ENCODE data around the gene EIF4EBP2.

Gene EIF4EBP2

GRCh38 chr10:70378122-70378521, 25.8 kb upstream of the EIF4EBP2 start:
- DNase-seq (ENCODE audit: low spot score): peak; percentile 61

GRCh38 chr10:70379581-70380176, 24.3 kb upstream of the EIF4EBP2 start:
- DNase-seq (ENCODE audit: low spot score): no peak

GRCh38 chr10:70380350-70381135, 23.4 kb upstream of the EIF4EBP2 start:
- no peak for DNase-seq (ENCODE audit: low spot score)

GRCh38 chr10:70381471-70382421, 22.2 kb upstream of the EIF4EBP2 start:
- peak; percentile 60 for DNase-seq (ENCODE audit: low spot score)

GRCh38 chr10:70391654-70392053, 12.3 kb upstream of the EIF4EBP2 start:
- no peak for DNase-seq (ENCODE audit: low spot score)

- no peak for DNase-seq (ENCODE audit: low spot score)
Measured at GRCh38 chr10:70396140-70396539, 7.8 kb upstream of the EIF4EBP2 start.

GRCh38 chr10:70399177-70399576, 4.8 kb upstream of the EIF4EBP2 start:
- no peak for DNase-seq (ENCODE audit: low spot score)

GRCh38 chr10:70403483-70404035, 386 bp upstream of the EIF4EBP2 start:
- no peak for DNase-seq (ENCODE audit: low spot score)

- DNase-seq (ENCODE audit: low spot score): no peak
Measured at GRCh38 chr10:70404787-70405036, 767 bp downstream of the EIF4EBP2 start.

GRCh38 chr10:70405037-70405824, 1.3 kb downstream of the EIF4EBP2 start:
- DNase-seq (ENCODE audit: low spot score): peak; percentile 88

- no peak for DNase-seq (ENCODE audit: low spot score)
Measured at GRCh38 chr10:70409772-70410171, 5.8 kb downstream of the EIF4EBP2 start.

GRCh38 chr10:70410608-70411007, 6.7 kb downstream of the EIF4EBP2 start:
- no peak for DNase-seq (ENCODE audit: low spot score)

GRCh38 chr10:70412356-70412755, 8.4 kb downstream of the EIF4EBP2 start:
- no peak for DNase-seq (ENCODE audit: low spot score)

GRCh38 chr10:70417568-70417967, 13.6 kb downstream of the EIF4EBP2 start:
- no peak for DNase-seq (ENCODE audit: low spot score)

GRCh38 chr10:70418229-70418628, 14.3 kb downstream of the EIF4EBP2 start:
- peak; percentile 70 for DNase-seq (ENCODE audit: low spot score)

GRCh38 chr10:70418713-70419112, 14.8 kb downstream of the EIF4EBP2 start:
- no peak for DNase-seq (ENCODE audit: low spot score)

- DNase-seq (ENCODE audit: low spot score): no peak
Measured at GRCh38 chr10:70424320-70424719, 20.4 kb downstream of the EIF4EBP2 start.

- no peak for DNase-seq (ENCODE audit: low spot score)
Measured at GRCh38 chr10:70425096-70425495, 21.2 kb downstream of the EIF4EBP2 start.

GRCh38 chr10:70426823-70427222, 22.9 kb downstream of the EIF4EBP2 start:
- no peak for DNase-seq (ENCODE audit: low spot score)

- peak; percentile 81 for DNase-seq (ENCODE audit: low spot score)
Measured at GRCh38 chr10:70430493-70431445, 26.8 kb downstream of the EIF4EBP2 start.

- no peak for DNase-seq (ENCODE audit: low spot score)
Measured at GRCh38 chr10:70432101-70432500, 28.2 kb downstream of the EIF4EBP2 start.

Measured in AG08396 (cell line).